Thyroid gland (tissue), 4 donors: ENCODE data around the gene IGFBP7.

Experiments
- POLR2A ChIP-seq, 2 donors: fragments of 450-650 bp; IDR thresholded peaks; one replicate each; pipeline ENCODE4 v1.6.1; 2017; ENCODE audit warnings: antibody characterized with exemption in 2 of 2, mild to moderate bottlenecking in 2 of 2, moderate library complexity in 1 of 2
- TF ChIP-seq, protein P1 (sequence below), 6 experiments: fragments of 200-600 bp in 3 of 6; fragments of 450-650 bp in 3 of 6; sonication (generic) in 3 of 6; IDR thresholded peaks; one replicate each; pipeline ENCODE4 v1.5.1; 2016 to 2019; ENCODE audit warnings: antibody characterized with exemption in 6 of 6, mild to moderate bottlenecking in 2 of 6, inconsistent platforms in 1 of 6, moderate library complexity in 1 of 6

DNA sequence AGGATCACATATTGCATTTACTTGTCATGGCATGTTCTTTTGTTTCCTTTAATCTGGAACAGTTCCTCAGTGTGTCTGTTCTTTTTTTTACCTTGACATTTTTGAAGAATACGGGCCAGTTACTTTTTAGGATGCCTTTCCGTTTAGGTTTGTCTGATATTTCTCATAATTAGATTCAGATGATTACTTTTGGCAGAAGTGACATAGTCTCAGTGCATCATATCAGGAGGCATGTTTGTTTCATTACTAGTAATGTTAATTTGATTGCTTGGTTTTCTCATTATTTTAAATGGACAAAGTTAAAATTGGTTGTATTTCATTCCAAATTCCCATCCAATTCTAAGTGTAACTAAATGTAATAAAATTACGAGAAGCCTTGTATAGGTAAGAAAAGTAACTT lies 123.2 kb downstream of the IGFBP7 start:
- TF ChIP-seq, protein P1, sequence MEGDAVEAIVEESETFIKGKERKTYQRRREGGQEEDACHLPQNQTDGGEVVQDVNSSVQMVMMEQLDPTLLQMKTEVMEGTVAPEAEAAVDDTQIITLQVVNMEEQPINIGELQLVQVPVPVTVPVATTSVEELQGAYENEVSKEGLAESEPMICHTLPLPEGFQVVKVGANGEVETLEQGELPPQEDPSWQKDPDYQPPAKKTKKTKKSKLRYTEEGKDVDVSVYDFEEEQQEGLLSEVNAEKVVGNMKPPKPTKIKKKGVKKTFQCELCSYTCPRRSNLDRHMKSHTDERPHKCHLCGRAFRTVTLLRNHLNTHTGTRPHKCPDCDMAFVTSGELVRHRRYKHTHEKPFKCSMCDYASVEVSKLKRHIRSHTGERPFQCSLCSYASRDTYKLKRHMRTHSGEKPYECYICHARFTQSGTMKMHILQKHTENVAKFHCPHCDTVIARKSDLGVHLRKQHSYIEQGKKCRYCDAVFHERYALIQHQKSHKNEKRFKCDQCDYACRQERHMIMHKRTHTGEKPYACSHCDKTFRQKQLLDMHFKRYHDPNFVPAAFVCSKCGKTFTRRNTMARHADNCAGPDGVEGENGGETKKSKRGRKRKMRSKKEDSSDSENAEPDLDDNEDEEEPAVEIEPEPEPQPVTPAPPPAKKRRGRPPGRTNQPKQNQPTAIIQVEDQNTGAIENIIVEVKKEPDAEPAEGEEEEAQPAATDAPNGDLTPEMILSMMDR (IDR thresholded peaks at IDR 0.05) = no peak
- TF ChIP-seq POLR2A (IDR thresholded peaks at IDR 0.05) = no peak
